Brain microvascular endothelial cell (primary cell): ENCODE results near the gene PLEKHM2.
A peak's percentile ranks its signal among the peaks of the same experiment; 100 is the strongest.

Source experiments
- DNase-seq: peaks from one replicate; pipeline ENCODE4 v3.0.0-alpha.2; 2020
- H3K27ac ChIP-seq: fragments of 250-450 bp; sonication (Bioruptor Pico); 2 replicates; pipeline ENCODE4 v1.5.1; 2020; ENCODE audit warnings: mild to moderate bottlenecking, moderate library complexity
- H3K27me3 ChIP-seq: fragments of 250-450 bp; sonication (Bioruptor Pico); replicated peaks from 2 replicates; pipeline ENCODE4 v1.5.1; 2020; ENCODE audit warnings: mild to moderate bottlenecking
- H3K36me3 ChIP-seq: fragments of 250-450 bp; sonication (Bioruptor Pico); replicated peaks from 2 replicates; pipeline ENCODE4 v1.5.1; 2020; ENCODE audit warnings: mild to moderate bottlenecking
- H3K4me3 ChIP-seq: 2 replicates; pipeline ENCODE4 v1.5.1; 2011; ENCODE audit warnings: low read depth, mild to moderate bottlenecking, control low read depth, low read length, moderate library complexity
- in situ Hi-C: cut with HindIII; loops from 2 replicates; pipeline ENCODE4 v1.10.0; 2017; ENCODE audit warnings: low sequenced_read_pairs, low pct_ligation_motif_present
- TF ChIP-seq, protein P1 (sequence below): IDR thresholded peaks from 2 replicates; pipeline ENCODE4 v1.5.1; 2011; ENCODE audit warnings: low read depth, mild to moderate bottlenecking, moderate library complexity, low read length, control low read depth, inconsistent platforms; ENCODE audit errors: missing control alignments

The PLEKHM2 gene

DNA sequence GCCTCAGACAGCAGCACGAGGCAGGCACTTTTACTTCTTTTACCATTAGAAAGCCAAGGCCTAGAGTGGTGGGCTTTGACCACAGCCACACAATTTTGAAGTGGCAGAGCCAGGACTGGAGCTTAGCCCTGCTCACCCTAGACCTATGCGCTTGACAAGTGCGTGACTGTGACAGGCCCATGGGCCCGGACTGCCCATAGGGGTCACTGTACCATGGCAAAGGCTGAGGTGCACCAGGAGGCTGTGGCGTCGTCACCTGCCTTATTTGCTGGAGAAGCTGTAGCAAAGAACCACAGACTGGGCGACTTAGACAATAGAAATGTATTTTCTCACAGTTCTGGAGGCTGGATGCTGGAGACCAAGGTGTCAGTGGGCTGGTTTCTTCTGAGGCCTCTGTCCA, 55.6 kb downstream of the PLEKHM2 start:
- Histone ChIP-seq H3K27me3 (no peaks in the 10 kb centered on the region), H3K4me3 (no peak overlapping the region), H3K27ac (no peak overlapping the region), H3K36me3 (peaks cover under 1% of the 10 kb centered on the region)
- TF ChIP-seq, protein P1, sequence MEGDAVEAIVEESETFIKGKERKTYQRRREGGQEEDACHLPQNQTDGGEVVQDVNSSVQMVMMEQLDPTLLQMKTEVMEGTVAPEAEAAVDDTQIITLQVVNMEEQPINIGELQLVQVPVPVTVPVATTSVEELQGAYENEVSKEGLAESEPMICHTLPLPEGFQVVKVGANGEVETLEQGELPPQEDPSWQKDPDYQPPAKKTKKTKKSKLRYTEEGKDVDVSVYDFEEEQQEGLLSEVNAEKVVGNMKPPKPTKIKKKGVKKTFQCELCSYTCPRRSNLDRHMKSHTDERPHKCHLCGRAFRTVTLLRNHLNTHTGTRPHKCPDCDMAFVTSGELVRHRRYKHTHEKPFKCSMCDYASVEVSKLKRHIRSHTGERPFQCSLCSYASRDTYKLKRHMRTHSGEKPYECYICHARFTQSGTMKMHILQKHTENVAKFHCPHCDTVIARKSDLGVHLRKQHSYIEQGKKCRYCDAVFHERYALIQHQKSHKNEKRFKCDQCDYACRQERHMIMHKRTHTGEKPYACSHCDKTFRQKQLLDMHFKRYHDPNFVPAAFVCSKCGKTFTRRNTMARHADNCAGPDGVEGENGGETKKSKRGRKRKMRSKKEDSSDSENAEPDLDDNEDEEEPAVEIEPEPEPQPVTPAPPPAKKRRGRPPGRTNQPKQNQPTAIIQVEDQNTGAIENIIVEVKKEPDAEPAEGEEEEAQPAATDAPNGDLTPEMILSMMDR, result peak; percentile 44
- in situ Hi-C loops, result no loop called here
- no peak for DNase-seq

DNA sequence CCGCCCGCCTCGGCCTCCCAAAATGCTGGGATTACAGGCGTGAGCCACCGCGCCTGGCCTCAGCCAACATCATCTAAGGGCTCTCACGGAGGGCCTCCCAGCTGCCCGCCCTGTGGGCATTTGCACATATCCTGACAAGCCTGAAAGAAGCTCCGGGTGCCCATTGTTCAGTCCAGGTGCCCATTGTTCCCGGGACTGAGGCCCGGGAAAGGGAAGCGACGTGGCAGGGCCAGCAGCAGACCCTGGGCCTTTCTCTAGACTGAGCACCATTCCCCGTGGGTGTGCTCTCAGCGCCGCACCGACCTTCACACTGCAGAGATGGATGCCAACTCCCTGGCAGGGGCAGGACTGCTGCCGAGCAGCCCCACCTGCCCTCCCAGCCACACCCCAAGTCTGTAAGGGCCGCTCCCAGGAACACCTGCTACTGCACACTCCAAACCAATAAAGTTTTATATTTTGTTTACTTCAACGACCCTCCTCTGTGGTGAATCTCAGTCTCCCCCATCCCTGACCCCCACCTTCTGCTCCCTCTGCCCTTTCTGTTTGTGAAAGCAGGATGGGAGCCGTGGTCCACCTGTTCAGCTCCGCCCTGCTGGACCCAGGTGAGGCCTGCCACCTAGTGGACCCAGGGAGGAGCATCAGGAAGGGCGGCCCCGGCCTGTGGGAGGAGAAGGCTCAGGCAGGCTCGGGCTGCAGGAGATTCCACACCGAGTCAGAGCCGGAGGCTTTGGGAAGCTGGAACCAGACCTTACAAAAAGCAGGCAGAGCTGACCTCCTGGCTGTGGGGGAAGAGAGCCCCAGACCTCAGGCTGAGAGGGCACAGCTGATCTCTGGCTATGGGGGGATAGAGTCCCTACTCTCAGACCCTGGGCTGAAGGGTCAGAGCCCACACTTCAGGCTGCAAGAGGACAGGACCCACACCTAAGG, 57.1 kb downstream of the PLEKHM2 start:
- TF ChIP-seq, protein P1, result peak; percentile 97
- in situ Hi-C loops, result no loop called here
- DNase-seq, result peak; percentile 47
- Histone ChIP-seq H3K36me3 (no peaks in the 10 kb centered on the region), H3K27me3 (no peaks in the 10 kb centered on the region), H3K27ac (no peak overlapping the region), H3K4me3 (no peak overlapping the region)

DNA sequence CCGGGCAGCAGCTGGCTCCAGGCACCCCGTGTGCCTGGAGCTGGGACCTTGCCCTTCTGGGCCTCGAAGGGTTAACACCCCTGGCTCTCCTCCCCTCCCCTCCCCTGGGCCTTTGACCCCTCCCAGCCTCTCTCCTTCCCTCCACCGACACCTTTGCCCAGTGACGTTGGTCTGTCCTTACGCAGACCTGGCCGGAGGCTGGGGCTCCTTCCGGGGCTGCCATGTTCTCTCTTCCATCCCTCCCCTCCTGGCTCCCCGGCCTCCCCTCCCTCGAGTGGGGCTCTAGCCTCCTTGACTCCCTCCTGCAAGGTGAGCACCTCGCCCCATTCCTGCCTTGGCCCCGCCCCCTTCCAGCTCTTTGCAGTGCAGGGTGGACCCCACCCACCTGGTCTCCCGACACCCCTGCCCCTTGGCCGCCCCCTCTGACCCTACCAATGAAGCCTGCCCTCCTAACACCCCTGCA, 58.2 kb downstream of the PLEKHM2 start, which contains the start of gene TMEM82:
Gene TMEM82, plus strand, starts transcription at position 161 of the 463 bp plus-strand sequence. Its CDS starts 61 bp downstream, at position 222.
- in situ Hi-C loops, result no loop called here
- H3K4me3 ChIP-seq, result no peak within 1 kb of the TSS
- no peaks in the 10 kb centered on the region for H3K36me3 ChIP-seq
- no peak within 1 kb of the TSS for H3K27ac ChIP-seq
- TF ChIP-seq, protein P1, result no peak
- DNase-seq, result no peak
- H3K27me3 ChIP-seq, result no peaks in the 10 kb centered on the region

DNA sequence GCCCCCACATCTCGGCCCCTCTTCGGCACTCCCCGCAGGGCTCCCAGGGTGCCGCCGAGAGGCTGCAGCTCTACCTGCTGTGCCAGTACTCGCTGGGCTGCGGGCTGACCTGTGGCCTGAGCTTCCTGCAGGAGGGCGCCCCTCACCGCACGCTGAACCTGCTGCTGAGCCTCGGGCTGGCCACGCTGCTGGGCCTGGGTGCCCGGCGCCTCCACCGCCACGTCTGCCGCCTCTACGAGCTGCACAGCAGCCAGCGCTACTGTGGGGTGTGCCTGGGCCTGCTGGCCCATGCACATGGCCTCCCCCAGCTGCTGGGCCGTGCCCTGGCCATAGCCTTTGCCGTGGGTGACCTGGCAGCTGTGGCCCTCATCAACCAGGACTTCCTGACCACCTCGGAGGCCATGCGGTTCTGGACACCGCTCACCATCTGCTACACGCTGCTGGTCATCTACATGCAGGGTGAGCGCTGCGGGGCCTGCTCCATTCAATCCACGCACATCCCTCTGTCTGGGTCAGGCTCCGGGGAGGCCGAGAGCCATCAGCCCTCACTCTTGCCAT, 60.1 kb downstream of the PLEKHM2 start:
- TF ChIP-seq, protein P1, result no peak
- in situ Hi-C loops, result no loop called here
- Histone ChIP-seq H3K27ac (no peak overlapping the region), H3K4me3 (no peak overlapping the region), H3K36me3 (no peaks in the 10 kb centered on the region), H3K27me3 (no peaks in the 10 kb centered on the region)
- DNase-seq, result no peak

DNA sequence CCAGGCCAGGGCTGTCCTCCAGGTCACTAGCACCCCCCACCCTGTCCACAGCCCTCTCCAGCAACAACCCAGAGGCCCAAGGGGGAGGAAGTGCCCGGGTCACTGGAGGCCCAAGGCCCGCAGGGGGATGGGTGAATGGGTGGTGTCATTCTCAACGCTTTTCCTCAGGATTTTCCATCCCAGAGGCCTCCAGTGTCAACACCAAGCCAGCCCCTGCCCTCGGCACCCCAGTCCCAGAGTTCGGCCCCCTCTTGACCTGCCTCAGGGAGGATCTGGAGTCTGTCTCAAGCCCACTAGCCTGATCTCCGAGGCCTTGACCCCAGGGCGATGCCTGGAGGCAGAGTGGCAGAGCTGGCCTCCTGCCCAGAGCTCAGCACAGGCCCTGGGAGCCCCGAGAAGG, 63.3 kb downstream of the PLEKHM2 start:
- Histone ChIP-seq H3K36me3 (no peaks in the 10 kb centered on the region), H3K4me3 (no peak overlapping the region), H3K27me3 (no peaks in the 10 kb centered on the region), H3K27ac (no peak overlapping the region)
- in situ Hi-C loops, result no loop called here
- DNase-seq, result no peak
- TF ChIP-seq, protein P1, result no peak
